SU-DHL-6 (cell line): Measurements from ENCODE around the gene CBLB.
A peak's percentile ranks its signal among the peaks of the same experiment; 100 is the strongest.
"Not testable (repeated sequence)": the region's sequence is repeated elsewhere in the genome, so short reads cannot be mapped to it uniquely, and the experiment has no call there.

Experiments
- H2AFZ ChIP-seq: fragments of 200-600 bp; sonication (generic); 2 replicates; pipeline ENCODE4 v1.6.1; 2014; ENCODE audit warnings: low read depth, mild to moderate bottlenecking, moderate library complexity, mixed read lengths, antibody characterized with exemption, low read length; ENCODE audit not compliant: severe bottlenecking
- H3F3A ChIP-seq: fragments of 200-600 bp; shearing (Covaris generic); 2 replicates; pipeline ENCODE4 v1.6.0; 2016; ENCODE audit warnings: antibody characterized with exemption, mild to moderate bottlenecking; ENCODE audit not compliant: insufficient read depth
- H3K27ac ChIP-seq: fragments of 200-600 bp; sonication (generic); 2 replicates; pipeline ENCODE4 v1.5.1; 2016; ENCODE audit warnings: low read depth, mild to moderate bottlenecking, low read length, moderate library complexity, mixed read lengths
- H3K27me3 ChIP-seq: fragments of 200-600 bp; sonication (generic), shearing (Covaris generic); 2 replicates; pipeline ENCODE4 v1.6.0; 2014; ENCODE audit warnings: mild to moderate bottlenecking, low read length
- H3K36me3 ChIP-seq: fragments of 200-600 bp; sonication (generic); 2 replicates; pipeline ENCODE4 v1.6.1; 2014; ENCODE audit warnings: mild to moderate bottlenecking, low read length, mixed read lengths
- H3K4me2 ChIP-seq: fragments of 300-600, 200-600 bp; shearing (Covaris generic), sonication (generic); 2 replicates; pipeline ENCODE4 v1.6.0; 2014; ENCODE audit warnings: low read length, low read depth, mild to moderate bottlenecking; ENCODE audit not compliant: poor library complexity, severe bottlenecking
- H3K4me3 ChIP-seq: fragments of 200-600 bp; sonication (generic); 2 replicates; pipeline ENCODE4 v1.5.1; 2014; ENCODE audit warnings: antibody characterized with exemption, low read length, mild to moderate bottlenecking, mixed read lengths; ENCODE audit not compliant: insufficient read depth, poor library complexity, severe bottlenecking
- H3K79me2 ChIP-seq: fragments of 200-600 bp; sonication (generic); 2 replicates; pipeline ENCODE4 v1.6.1; 2014; ENCODE audit warnings: mild to moderate bottlenecking, low read length, moderate library complexity; ENCODE audit not compliant: insufficient read depth
- H3K9ac ChIP-seq: fragments of 200-600 bp; sonication (generic); 2 replicates; pipeline ENCODE4 v1.7.0; 2014; ENCODE audit warnings: mild to moderate bottlenecking, low read length
- H3K9me2 ChIP-seq: fragments of 200-600 bp; sonication (generic); replicated peaks from 2 replicates; pipeline ENCODE4 v1.6.1; 2014; ENCODE audit warnings: low read length; ENCODE audit not compliant: insufficient read depth
- H3K9me3 ChIP-seq: fragments of 200-600 bp; sonication (generic); 2 replicates; pipeline ENCODE4 v1.6.1; 2014; ENCODE audit warnings: low read length, mixed read lengths; ENCODE audit not compliant: insufficient read depth
- H4K20me1 ChIP-seq: fragments of 200-600 bp; sonication (generic); 2 replicates; pipeline ENCODE4 v1.6.1; 2014; ENCODE audit warnings: low read depth, mild to moderate bottlenecking, antibody characterized with exemption, low read length, moderate library complexity, mixed read lengths
- EZH2phosphoT487 ChIP-seq: fragments of 200-600 bp; sonication (generic), shearing (Covaris generic); conservative IDR thresholded peaks from 2 replicates; pipeline ENCODE4 v1.6.1; 2018; ENCODE audit warnings: mild to moderate bottlenecking, antibody characterized with exemption, low read length, moderate library complexity, mixed read lengths
- TF ChIP-seq, protein P1 (sequence below): fragments of 200-600 bp; sonication (generic); IDR thresholded peaks from one replicate; pipeline ENCODE4 v1.5.1; 2017; ENCODE audit warnings: antibody characterized with exemption, mild to moderate bottlenecking, low read length, moderate library complexity; ENCODE audit not compliant: insufficient read depth, poor library complexity, severe bottlenecking

The CBLB gene

DNA sequence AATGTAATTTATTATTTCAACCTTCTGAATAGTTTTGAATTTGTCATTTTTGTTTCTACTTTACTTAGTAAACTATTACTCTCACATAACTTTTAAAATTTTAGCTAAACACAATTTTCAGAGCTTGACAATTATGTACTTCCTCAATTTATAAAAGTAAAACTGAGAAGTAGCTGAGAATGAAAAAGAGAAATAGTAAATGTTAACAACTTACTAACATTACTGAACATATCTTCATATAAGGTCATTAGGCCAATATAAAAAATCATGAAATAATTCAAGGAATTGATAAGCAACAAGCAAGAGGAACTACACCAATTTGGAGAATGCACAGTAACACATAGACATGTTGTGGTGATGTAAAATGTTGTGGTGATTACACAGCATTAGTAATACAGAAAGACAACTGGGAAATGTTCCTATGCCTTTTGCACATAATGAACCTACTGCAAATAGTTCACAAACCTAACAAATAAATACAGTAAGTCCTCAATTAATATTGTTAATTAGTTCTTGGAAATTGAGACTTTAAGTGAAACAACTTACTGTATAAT lies 137.9 kb downstream of the CBLB start:
- H3K27ac ChIP-seq, result peak overlapping the region; percentile 50
- H3K9me3 ChIP-seq, result no peaks in the 10 kb centered on the region
- no peaks in the 10 kb centered on the region for H4K20me1 ChIP-seq
- no peak overlapping the region for H3K4me3 ChIP-seq
- no peak overlapping the region for H3K9ac ChIP-seq
- TF ChIP-seq EZH2phosphoT487, result no peak
- TF ChIP-seq, protein P1, sequence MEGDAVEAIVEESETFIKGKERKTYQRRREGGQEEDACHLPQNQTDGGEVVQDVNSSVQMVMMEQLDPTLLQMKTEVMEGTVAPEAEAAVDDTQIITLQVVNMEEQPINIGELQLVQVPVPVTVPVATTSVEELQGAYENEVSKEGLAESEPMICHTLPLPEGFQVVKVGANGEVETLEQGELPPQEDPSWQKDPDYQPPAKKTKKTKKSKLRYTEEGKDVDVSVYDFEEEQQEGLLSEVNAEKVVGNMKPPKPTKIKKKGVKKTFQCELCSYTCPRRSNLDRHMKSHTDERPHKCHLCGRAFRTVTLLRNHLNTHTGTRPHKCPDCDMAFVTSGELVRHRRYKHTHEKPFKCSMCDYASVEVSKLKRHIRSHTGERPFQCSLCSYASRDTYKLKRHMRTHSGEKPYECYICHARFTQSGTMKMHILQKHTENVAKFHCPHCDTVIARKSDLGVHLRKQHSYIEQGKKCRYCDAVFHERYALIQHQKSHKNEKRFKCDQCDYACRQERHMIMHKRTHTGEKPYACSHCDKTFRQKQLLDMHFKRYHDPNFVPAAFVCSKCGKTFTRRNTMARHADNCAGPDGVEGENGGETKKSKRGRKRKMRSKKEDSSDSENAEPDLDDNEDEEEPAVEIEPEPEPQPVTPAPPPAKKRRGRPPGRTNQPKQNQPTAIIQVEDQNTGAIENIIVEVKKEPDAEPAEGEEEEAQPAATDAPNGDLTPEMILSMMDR, result no peak
- H3K9me2 ChIP-seq, result no peaks in the 10 kb centered on the region
- H3F3A ChIP-seq, result peaks cover 26% of the 10 kb centered on the region
- H3K27me3 ChIP-seq, result no peaks in the 10 kb centered on the region
- no peaks in the 10 kb centered on the region for H3K79me2 ChIP-seq
- H3K4me2 ChIP-seq, result peak overlapping the region; percentile 18
- no peak overlapping the region for H2AFZ ChIP-seq
- H3K36me3 ChIP-seq, result peaks cover 67% of the 10 kb centered on the region

DNA sequence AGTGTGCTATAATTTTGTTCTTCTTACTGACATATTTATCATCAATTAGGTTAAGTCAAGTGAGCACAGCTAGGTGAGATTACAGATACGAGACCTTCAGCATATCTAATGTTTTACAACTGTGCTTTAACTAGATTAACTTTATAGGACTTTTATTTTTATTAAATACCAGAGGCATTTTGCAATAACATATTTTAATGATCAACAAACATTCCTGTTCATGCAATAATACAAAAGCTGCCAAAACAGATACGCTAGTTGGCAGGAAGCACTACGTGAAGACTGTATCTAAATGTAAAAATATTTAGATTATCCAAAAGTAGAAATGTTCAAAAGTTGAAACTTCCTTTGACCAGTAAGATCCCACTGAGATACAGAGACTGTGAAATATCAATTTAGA lies 139.1 kb downstream of the CBLB start:
- Histone ChIP-seq H3K9me2 (no peaks in the 10 kb centered on the region), H3K36me3 (peaks cover 60% of the 10 kb centered on the region), H3K9ac (no peak overlapping the region), H3K9me3 (no peaks in the 10 kb centered on the region), H2AFZ (no peak overlapping the region), H3K79me2 (no peaks in the 10 kb centered on the region), H3K27me3 (no peaks in the 10 kb centered on the region), H4K20me1 (no peaks in the 10 kb centered on the region), H3F3A (peaks cover 30% of the 10 kb centered on the region), H3K27ac (no peak overlapping the region), H3K4me2 (no peak overlapping the region), H3K4me3 (no peak overlapping the region)
- TF ChIP-seq, protein P1, result no peak
- no peak for TF ChIP-seq EZH2phosphoT487

DNA sequence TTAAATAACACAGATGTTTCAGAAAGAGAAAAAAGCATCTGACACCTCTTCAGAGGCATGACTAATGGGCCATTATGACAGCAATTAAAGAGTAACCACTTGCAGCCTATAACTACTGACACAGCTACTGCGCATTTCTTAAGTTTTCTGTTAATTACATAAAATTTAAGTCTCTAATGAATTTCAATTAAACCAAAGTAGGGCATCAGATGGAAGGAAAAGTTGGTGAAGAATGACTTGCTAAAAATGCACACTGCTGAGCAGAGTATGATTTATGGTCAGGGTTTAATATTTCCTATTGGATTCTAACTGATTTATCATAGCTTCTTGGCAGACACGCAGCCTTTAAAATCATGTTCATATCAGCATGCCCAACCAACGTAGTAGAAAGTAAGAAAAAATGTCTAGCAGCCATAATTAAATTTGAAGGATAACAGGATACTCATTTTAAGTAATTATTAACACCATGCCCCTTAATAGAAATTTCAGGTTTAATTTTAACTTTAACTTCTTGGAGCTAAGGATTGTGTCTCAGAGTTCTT lies 140.0 kb downstream of the CBLB start:
- Histone ChIP-seq H3K36me3 (peaks cover 56% of the 10 kb centered on the region), H3K27me3 (no peaks in the 10 kb centered on the region), H3K9me2 (no peaks in the 10 kb centered on the region), H3K9me3 (no peaks in the 10 kb centered on the region), H3F3A (peaks cover 38% of the 10 kb centered on the region), H4K20me1 (no peaks in the 10 kb centered on the region), H3K27ac (no peak overlapping the region), H3K79me2 (no peaks in the 10 kb centered on the region), H3K4me2 (no peak overlapping the region), H3K4me3 (no peak overlapping the region), H3K9ac (no peak overlapping the region), H2AFZ (no peak overlapping the region)
- TF ChIP-seq, protein P1, result no peak
- no peak for TF ChIP-seq EZH2phosphoT487

DNA sequence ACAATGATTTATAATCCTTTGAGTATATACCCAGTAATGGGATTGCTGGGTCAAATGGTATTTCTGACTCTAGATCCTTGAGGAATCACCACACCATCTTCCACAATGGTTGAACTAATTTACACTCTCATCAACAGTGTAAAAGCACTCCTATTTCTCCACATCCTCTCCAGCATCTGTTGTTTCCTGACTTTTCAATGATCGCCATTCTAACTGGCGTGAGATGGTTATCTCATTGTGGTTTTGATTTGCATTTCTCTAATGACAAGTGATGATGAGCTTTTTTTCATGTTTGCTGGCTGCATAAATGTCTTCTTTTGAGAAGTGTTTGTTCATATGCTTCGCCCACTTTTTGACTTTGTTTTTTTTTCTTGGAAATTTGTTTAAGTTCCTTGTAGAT lies 141.8 kb downstream of the CBLB start:
- not testable (repeated sequence) for H4K20me1 ChIP-seq, H3K27me3 ChIP-seq, H3K4me3 ChIP-seq, H3K4me2 ChIP-seq, H3K9ac ChIP-seq, H3K9me3 ChIP-seq, H2AFZ ChIP-seq, H3K9me2 ChIP-seq, H3K27ac ChIP-seq, H3K79me2 ChIP-seq
- H3K36me3 ChIP-seq, result peaks cover 53% of the 10 kb centered on the region
- H3F3A ChIP-seq, result peaks cover 52% of the 10 kb centered on the region
